ENCODE measurements around the gene GAS2L3.

GRCh38 chr12:100567945-100568344 lies 5.5 kb upstream of the GAS2L3 start:
- TF ChIP-seq POLR2A (IDR thresholded peaks at IDR 0.05; ENCODE audit: low read length) (no peak), GATA1 (IDR thresholded peaks at IDR 0.05; ENCODE audit: low read depth, low read length) (no peak)
